A549 (cell line): Measurements from ENCODE around the gene SSMEM1.

Experiments
- CBX2 ChIP-seq: fragments of 200-600 bp; sonication (generic); IDR thresholded peaks from 2 replicates; pipeline ENCODE4 v1.6.1; 2016; ENCODE audit warnings: low read depth, mild to moderate bottlenecking, borderline replicate concordance
- CEBPB ChIP-seq, 2 experiments: fragments of >200 bp in 1 of 2; sonication (Bioruptor Twin) in 1 of 2; formaldehyde crosslinking in 1 of 2; IDR thresholded peaks; 2 replicates each; pipeline ENCODE4 v1.6.1; 2012 to 2016
- CHD2 ChIP-seq: fragments of 150-350 bp; IDR thresholded peaks from 2 replicates; pipeline ENCODE4 v1.6.1; 2014; ENCODE audit warnings: low read length; ENCODE audit not compliant: partially characterized antibody
- CTCF ChIP-seq: fragments of >200 bp; sonication (Bioruptor Twin); formaldehyde crosslinking; IDR thresholded peaks from 3 replicates; pipeline ENCODE4 v1.5.1; 2016
- EP300 ChIP-seq, 2 experiments: fragments of >200 bp; sonication (Bioruptor Twin); formaldehyde crosslinking; IDR thresholded peaks; 2 replicates in 1 of 2; 3 replicates in 1 of 2; pipeline ENCODE4 v1.6.1; 2016 to 2017
- FOSL2 ChIP-seq, 2 experiments: fragments of 450-650 bp in 1 of 2; fragments of >200 bp in 1 of 2; sonication (Bioruptor Twin) in 1 of 2; formaldehyde crosslinking; IDR thresholded peaks; 2 replicates each; pipeline versions ENCODE4 v1.5.0 to v1.6.1; 2016 to 2020; ENCODE audit warnings: mild to moderate bottlenecking in 1 of 2, moderate library complexity in 1 of 2
- KDM1A ChIP-seq: fragments of 200-600 bp; sonication (generic); IDR thresholded peaks from 2 replicates; pipeline ENCODE4 v1.6.1; 2016; ENCODE audit warnings: low read depth, mild to moderate bottlenecking
- NPAS2 ChIP-seq: fragments of 250-450 bp; sonication (Bioruptor Pico); IDR thresholded peaks from 2 replicates; pipeline ENCODE4 v1.8.0; 2022; ENCODE audit warnings: mild to moderate bottlenecking, moderate library complexity, borderline replicate concordance
- RARB ChIP-seq: fragments of 250-450 bp; sonication (Bioruptor Pico); IDR thresholded peaks from 2 replicates; pipeline ENCODE4 v1.8.0; 2021; ENCODE audit warnings: mild to moderate bottlenecking, moderate library complexity
- RFX5 ChIP-seq: fragments of 450-650 bp; IDR thresholded peaks from 2 replicates; pipeline ENCODE4 v1.7.1; 2014; ENCODE audit warnings: antibody characterized with exemption, mild to moderate bottlenecking, moderate library complexity
- SREBF2 ChIP-seq: fragments of 450-650 bp; IDR thresholded peaks from 2 replicates; pipeline ENCODE4 v1.6.1; 2014; ENCODE audit warnings: mild to moderate bottlenecking, moderate library complexity
- TF ChIP-seq, protein P1 (sequence below): IDR thresholded peaks from 2 replicates; pipeline ENCODE4 v1.6.1; 2012
- TF ChIP-seq, protein P2 (sequence below): fragments of 450-650 bp; IDR thresholded peaks from 2 replicates; pipeline ENCODE4 v1.6.1; 2014; ENCODE audit warnings: antibody characterized with exemption
- TF ChIP-seq, protein P3 (sequence below): fragments of 200-600 bp; sonication (generic); IDR thresholded peaks from 2 replicates; pipeline ENCODE4 v1.6.1; 2016; ENCODE audit warnings: antibody characterized with exemption, mild to moderate bottlenecking, moderate library complexity

- TF ChIP-seq, protein P1, sequence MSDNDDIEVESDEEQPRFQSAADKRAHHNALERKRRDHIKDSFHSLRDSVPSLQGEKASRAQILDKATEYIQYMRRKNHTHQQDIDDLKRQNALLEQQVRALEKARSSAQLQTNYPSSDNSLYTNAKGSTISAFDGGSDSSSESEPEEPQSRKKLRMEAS, result no peak
- TF ChIP-seq FOSL2 (IDR thresholded peaks at IDR 0.05), result no peak
- TF ChIP-seq FOSL2 (CRISPR knock-in tag; IDR thresholded peaks at IDR 0.05), result no peak
- TF ChIP-seq CTCF, result no peak
- no peak for TF ChIP-seq RFX5
- TF ChIP-seq SREBF2, result no peak
- no peak for TF ChIP-seq EP300 (IDR thresholded peaks at IDR 0.05)
- TF ChIP-seq CHD2, result no peak
- TF ChIP-seq, protein P2, sequence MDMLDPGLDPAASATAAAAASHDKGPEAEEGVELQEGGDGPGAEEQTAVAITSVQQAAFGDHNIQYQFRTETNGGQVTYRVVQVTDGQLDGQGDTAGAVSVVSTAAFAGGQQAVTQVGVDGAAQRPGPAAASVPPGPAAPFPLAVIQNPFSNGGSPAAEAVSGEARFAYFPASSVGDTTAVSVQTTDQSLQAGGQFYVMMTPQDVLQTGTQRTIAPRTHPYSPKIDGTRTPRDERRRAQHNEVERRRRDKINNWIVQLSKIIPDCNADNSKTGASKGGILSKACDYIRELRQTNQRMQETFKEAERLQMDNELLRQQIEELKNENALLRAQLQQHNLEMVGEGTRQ, result no peak
- no peak for TF ChIP-seq CEBPB (IDR thresholded peaks at IDR 0.05)
- TF ChIP-seq, protein P3, sequence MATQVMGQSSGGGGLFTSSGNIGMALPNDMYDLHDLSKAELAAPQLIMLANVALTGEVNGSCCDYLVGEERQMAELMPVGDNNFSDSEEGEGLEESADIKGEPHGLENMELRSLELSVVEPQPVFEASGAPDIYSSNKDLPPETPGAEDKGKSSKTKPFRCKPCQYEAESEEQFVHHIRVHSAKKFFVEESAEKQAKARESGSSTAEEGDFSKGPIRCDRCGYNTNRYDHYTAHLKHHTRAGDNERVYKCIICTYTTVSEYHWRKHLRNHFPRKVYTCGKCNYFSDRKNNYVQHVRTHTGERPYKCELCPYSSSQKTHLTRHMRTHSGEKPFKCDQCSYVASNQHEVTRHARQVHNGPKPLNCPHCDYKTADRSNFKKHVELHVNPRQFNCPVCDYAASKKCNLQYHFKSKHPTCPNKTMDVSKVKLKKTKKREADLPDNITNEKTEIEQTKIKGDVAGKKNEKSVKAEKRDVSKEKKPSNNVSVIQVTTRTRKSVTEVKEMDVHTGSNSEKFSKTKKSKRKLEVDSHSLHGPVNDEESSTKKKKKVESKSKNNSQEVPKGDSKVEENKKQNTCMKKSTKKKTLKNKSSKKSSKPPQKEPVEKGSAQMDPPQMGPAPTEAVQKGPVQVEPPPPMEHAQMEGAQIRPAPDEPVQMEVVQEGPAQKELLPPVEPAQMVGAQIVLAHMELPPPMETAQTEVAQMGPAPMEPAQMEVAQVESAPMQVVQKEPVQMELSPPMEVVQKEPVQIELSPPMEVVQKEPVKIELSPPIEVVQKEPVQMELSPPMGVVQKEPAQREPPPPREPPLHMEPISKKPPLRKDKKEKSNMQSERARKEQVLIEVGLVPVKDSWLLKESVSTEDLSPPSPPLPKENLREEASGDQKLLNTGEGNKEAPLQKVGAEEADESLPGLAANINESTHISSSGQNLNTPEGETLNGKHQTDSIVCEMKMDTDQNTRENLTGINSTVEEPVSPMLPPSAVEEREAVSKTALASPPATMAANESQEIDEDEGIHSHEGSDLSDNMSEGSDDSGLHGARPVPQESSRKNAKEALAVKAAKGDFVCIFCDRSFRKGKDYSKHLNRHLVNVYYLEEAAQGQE, result no peak
- no peak for TF ChIP-seq KDM1A
- no peak for TF ChIP-seq NPAS2
- no peak for TF ChIP-seq RARB
- no peak for TF ChIP-seq CBX2
These were observed 18.3 kb upstream of the SSMEM1 start for GRCh38 chr7:130189343-130189742.
